GM13977 (cell line): ENCODE results near the gene ORMDL3.
"Not testable (repeated sequence)": the region's sequence is repeated elsewhere in the genome, so short reads cannot be mapped to it uniquely, and the experiment has no call there.

ENCODE experiments used
- DNase-seq: peaks from one replicate; pipeline ENCODE4 v3.0.0; 2012; ENCODE audit warnings: low spot score
- in situ Hi-C: fragments of 300-500 bp; cut with MboI; formaldehyde crosslinking; loops from one replicate; pipeline ENCODE4 v1.12.0; 2022; ENCODE audit warnings: low sequenced_read_pairs, low pct_unique_long_range_greater_than_20kb, mixed read lengths, inconsistent platforms; ENCODE audit not compliant: unreplicated experiment
- TF ChIP-seq, protein P1 (sequence below): IDR thresholded peaks from 2 replicates; pipeline ENCODE4 v1.5.1; 2012; ENCODE audit warnings: mild to moderate bottlenecking, control low read depth; ENCODE audit not compliant: insufficient read depth; ENCODE audit errors: extremely low read depth, missing control alignments

The ORMDL3 gene

DNA sequence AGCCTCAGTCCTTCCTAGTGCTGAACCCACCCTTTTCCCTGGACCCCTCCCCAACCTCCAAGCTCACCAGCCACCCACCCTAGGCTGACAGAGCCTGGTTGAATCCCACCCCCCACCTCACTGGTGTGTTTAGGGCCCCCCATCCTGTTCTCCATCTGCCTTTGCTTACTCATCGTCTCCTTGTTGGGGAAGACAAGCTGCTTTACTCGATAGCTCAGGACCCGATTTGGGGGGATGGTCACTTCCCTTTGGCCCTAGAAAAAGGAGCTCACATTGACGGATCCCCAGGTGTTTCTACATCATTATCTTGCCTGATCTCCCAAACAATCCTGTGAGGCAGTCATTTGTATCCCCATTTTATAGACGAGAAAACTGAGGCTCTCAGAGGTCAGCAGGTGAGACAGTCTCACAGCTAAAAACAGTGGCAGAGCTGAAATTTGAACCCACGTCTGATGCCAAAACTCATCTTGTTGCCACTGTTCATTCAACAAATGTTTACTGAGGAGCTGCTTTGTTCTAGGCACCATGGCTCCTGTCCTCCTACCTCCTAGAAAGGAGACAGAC lies 18.5 kb downstream of the ORMDL3 start:
- in situ Hi-C loops, result no loop called here
- TF ChIP-seq, protein P1, sequence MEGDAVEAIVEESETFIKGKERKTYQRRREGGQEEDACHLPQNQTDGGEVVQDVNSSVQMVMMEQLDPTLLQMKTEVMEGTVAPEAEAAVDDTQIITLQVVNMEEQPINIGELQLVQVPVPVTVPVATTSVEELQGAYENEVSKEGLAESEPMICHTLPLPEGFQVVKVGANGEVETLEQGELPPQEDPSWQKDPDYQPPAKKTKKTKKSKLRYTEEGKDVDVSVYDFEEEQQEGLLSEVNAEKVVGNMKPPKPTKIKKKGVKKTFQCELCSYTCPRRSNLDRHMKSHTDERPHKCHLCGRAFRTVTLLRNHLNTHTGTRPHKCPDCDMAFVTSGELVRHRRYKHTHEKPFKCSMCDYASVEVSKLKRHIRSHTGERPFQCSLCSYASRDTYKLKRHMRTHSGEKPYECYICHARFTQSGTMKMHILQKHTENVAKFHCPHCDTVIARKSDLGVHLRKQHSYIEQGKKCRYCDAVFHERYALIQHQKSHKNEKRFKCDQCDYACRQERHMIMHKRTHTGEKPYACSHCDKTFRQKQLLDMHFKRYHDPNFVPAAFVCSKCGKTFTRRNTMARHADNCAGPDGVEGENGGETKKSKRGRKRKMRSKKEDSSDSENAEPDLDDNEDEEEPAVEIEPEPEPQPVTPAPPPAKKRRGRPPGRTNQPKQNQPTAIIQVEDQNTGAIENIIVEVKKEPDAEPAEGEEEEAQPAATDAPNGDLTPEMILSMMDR, result no peak

DNA sequence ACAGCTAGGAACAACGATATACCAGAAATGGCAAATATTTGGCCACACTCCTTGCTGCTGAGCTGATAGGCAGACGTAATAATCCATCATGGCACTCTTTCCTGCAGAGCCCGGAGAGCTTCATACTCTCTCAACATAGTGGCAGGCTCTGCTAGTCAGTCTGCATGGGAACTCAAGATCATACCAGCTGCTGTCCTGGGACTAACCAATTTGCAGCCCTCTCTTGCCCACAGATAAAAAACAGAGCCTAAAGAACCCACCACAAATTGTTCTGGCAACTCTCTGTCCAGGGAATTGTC lies 22.5 kb downstream of the ORMDL3 start:
- in situ Hi-C loops, result no loop called here
- DNase-seq, result no peak

More for the DNA sequence above, 18.5 kb downstream of the ORMDL3 start:
- DNase-seq, result no peak

DNA sequence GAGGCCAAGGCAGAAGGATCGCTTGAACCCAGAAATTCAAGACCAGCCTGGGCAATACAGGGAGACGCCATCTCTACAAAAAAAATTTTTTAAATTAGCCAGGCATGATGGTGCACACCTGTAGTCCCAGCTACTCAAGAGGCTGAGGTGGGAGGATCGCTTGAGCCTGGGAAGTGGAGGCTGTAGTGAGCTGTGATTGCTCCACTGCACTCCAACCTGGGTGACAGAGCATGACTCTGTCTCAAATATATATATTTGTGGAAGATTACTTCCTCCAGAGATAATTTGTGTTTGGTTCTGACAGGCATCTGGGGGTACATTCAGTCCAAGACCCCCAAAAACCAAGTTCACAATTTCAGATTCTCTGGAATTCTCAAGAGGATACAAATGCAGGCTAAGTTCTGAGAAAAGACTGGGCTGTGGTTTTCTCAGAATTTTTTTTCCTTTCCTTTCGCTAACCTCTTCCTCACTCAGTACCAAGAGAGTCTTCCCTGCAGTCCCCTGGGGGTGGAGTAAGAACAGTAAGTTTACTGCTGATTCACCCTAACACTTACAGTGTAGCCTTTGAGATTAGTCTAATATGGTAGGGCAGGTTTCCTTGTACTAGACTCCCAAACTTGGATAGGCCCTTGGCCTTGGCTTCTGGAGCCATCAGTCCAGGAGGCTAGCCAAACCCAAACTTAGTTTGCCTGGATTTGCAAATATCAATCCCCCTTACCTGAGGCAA lies 24.1 kb downstream of the ORMDL3 start:
- no peak for DNase-seq
- in situ Hi-C loops, result no loop called here
- TF ChIP-seq, protein P1, result no peak

More for the DNA sequence above, 22.5 kb downstream of the ORMDL3 start:
- TF ChIP-seq, protein P1, result no peak

DNA sequence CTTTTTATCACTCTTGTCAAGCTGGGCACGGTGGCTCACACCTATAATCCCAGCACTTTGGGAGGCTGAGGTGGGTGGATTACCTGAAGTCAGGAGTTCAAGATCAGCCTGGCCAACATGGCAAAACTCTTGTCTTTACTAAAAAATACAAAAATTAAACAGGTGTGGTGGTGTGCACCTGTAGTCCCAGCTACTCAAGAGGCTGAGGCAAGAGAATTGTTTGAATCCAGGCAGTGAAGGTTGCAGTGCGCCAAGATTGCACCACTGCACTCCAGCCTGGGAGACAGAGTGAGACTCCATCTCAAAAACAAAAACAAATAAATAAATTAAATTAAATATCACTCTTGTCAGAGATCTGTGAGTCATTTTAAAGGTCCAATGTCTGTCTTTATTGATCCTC lies 25.4 kb downstream of the ORMDL3 start:
- DNase-seq, in situ Hi-C loops: not testable (repeated sequence)

DNA sequence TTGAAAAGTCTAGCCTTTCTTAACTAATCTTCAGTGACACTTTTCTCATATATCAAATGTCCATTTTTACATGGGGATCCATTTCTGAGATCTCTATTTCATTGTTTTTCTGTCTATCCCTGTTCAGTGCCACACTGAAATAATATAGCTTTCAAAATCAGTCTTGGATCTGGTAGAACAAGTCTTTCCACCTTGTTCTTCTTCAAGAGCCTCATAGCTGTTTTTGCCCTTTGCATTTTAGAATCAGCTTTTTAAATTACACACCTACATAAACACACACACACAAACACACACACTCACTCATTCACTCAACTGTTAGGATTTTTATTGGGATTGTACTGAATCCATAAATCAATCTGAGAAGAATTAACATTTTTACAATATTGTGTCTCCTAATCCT lies 28.2 kb downstream of the ORMDL3 start:
- TF ChIP-seq, protein P1, result no peak
- in situ Hi-C loops, result no loop called here
- no peak for DNase-seq

DNA sequence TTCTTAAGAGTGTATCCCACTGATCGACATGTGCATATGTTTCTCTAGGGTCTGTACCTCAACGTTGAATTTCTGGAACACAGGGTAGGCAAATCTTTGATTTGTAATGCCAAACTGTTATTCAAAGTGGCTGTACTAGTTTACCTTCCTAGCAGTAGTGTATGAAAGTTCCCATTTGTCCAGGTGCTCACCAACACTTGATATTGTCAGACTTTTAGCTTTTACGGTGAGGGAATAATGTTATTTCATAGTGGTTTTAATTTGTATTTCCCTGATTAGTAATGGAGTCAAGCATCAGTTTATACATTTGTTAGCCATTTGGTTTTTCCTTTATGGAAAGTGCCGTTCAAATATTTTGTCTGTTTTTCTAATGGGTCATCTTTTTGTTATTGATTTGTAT lies 29.3 kb downstream of the ORMDL3 start:
- TF ChIP-seq, protein P1, result no peak
- in situ Hi-C loops, result no loop called here

DNA sequence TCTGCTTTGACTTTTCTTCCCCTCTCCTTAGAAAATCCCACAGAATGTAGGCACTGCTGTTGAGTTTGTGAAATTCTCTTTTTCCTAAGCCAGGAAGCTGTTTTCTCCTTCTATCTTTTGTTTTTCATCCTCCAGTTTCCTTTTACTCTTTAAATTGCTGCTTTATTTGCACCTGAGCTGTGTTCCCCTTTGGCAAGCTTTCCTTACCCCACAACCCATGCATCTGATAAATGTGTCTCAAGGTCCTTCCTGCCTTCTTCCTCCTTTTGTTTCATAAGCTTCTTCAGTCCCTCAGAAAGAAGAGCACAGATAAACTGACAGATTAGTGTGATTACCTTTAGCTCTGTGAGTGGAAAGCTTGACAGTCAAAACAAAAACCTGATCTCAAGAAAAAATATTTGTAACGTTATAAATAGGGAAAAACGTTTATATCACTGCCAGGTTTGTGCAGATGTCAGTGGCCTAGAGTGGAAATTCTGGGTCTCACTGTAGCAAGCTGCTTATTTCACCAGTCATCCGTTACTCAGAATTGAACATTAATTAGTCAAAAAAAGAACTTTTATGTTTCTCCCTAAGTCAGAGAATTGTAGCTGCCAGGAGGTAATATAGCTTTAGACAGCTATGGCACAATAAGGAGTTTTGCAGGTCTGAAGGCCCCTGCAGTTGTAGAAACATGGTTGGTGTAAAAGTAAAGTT lies 32.6 kb downstream of the ORMDL3 start:
- in situ Hi-C loops, result no loop called here
- DNase-seq, result no peak
- TF ChIP-seq, protein P1, result no peak

More for the DNA sequence above, 29.3 kb downstream of the ORMDL3 start:
- no peak for DNase-seq
